Measurements from ENCODE around the gene LMF2.

- TF ChIP-seq, protein P1, sequence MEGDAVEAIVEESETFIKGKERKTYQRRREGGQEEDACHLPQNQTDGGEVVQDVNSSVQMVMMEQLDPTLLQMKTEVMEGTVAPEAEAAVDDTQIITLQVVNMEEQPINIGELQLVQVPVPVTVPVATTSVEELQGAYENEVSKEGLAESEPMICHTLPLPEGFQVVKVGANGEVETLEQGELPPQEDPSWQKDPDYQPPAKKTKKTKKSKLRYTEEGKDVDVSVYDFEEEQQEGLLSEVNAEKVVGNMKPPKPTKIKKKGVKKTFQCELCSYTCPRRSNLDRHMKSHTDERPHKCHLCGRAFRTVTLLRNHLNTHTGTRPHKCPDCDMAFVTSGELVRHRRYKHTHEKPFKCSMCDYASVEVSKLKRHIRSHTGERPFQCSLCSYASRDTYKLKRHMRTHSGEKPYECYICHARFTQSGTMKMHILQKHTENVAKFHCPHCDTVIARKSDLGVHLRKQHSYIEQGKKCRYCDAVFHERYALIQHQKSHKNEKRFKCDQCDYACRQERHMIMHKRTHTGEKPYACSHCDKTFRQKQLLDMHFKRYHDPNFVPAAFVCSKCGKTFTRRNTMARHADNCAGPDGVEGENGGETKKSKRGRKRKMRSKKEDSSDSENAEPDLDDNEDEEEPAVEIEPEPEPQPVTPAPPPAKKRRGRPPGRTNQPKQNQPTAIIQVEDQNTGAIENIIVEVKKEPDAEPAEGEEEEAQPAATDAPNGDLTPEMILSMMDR (IDR thresholded peaks at IDR 0.05; ENCODE audit: low read length) = no peak
- TF ChIP-seq EZH2phosphoT487 (IDR thresholded peaks at IDR 0.05; ENCODE audit: low read length) = no peak
Observed at GRCh38 chr22:50523458-50523805, 15.9 kb upstream of the LMF2 start.

All from MM.1S (cell line).